GM19455 (cell line): Measurements from ENCODE around the gene DENND4A.
"Not testable (repeated sequence)": the region's sequence is repeated elsewhere in the genome, so short reads cannot be mapped to it uniquely, and the experiment has no call there.

Source experiments
- ATAC-seq: cut with Tn5 transposase; IDR thresholded peaks from one replicate; pipeline ENCODE4 v1.9.1; 2021; ENCODE audit not compliant: unreplicated experiment

The DENND4A gene

GRCh38 chr15:65789759-65790425, 2.2 kb downstream of the DENND4A start:
- no peak for ATAC-seq

DNA sequence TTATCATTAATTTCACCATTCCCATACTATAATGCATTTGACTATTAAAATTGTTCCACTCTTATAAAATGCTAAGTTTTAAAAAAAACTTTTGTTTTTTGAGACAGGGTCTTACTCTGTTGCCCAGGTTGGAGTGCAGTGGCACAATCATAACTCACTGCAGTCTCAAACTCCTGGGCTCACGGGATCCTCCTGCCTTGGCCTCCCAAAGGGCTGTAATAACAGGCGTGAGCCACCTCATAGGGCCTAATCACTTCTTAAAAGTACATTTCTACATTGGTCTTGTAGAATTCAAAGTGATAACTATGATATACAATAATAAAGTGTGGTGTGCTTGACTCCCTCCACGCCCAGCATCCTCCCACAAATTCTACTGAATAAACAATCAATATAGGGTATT, 3.0 kb downstream of the DENND4A start:
- ATAC-seq, result no peak

DNA sequence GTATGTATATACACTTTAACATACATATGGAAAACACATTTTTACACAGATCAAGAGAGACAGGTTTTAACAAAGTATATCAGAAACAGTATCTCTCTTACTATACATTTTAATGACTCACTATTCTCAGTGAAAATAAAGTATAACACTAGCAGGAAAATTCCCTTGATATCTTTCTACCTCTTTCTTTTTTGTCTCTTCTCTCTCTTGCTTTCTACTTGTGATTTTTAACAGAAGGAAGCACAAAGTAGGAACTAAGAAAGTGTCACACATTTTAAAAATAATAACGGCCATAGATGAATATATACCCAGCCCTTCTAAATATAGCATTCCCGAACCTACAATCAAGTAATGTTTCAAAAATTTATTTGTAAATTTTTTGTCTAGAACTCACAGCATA, 4.8 kb downstream of the DENND4A start:
- ATAC-seq, result no peak

DNA sequence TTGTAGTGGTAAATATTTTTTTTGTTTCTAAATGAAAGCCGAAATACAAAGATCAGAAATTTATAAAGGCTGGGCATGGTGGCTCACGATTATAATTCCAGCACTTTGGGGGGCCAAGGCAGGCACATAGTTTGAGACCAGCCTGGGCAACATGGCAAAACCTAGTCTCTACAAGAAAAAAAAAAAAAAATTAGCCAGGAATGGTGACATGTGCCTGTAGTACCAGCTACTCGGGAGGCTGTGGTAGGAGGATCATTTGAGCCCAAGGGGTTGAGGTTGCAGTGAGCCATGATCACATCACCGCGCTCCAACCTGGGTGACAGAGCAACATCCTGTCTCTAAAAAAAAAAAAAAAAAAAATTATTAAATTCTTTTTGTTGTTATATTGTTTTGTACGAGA, 6.9 kb downstream of the DENND4A start:
- no peak for ATAC-seq

DNA sequence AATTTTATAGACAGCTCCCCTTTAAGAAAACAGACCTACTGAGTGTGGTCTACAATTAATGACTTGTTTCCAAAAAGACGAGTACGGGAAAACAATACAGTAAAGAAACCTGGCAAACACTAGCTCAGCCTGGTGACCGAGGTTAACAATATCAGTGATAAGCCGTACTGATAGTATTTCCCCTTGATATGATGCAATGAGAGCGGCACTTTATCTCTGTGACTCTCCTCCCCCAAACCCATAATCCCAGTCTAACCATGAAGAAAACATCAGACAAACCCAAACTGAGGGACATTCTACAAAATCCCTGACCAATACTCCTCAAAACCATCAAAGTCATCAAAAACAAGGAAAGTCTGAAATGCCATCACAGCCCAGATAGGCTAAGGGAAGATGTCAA, 8.2 kb downstream of the DENND4A start:
- no peak for ATAC-seq

GRCh38 chr15:65782096-65782495, 10.0 kb downstream of the DENND4A start:
- no peak for ATAC-seq

GRCh38 chr15:65778701-65779100, 13.4 kb downstream of the DENND4A start:
- ATAC-seq, result not testable (repeated sequence)

DNA sequence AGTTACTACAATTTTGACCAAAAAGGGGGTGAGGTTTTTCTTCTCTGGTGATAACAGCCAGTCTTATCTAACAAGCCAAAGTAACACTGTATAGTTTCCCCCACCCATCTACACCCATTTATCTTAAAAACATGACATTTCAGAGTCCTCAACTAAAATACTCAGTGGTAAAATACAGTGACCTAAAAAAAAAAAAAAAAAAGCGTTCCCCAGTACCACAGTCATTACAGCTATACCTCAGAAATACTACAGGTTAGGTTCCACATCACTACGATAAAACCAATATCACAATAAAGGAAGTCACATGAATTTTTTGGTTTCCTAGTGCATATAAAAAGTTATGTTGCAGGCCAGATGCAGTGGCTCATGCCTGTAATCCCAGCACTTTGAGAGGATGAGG, 13.8 kb downstream of the DENND4A start:
- no peak for ATAC-seq

DNA sequence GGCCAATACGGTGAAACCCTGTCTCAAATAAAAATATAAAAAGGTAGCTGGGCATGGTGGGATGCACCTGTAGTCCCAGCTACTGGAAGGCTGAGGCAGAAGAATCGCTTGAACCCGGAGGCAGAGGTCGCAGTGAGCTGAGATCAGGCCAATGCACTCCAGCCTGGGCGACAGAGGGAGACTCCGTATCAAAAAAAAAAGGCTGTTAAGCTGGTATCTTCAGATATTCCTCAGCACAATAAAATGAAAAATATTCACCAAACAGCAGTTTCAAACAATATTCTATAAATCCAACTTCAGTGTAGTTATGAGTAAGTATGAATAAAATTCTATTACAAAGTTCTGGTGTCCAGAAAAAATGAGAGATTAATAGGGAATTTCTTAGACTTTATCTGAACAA, 14.2 kb downstream of the DENND4A start:
- ATAC-seq, result no peak

DNA sequence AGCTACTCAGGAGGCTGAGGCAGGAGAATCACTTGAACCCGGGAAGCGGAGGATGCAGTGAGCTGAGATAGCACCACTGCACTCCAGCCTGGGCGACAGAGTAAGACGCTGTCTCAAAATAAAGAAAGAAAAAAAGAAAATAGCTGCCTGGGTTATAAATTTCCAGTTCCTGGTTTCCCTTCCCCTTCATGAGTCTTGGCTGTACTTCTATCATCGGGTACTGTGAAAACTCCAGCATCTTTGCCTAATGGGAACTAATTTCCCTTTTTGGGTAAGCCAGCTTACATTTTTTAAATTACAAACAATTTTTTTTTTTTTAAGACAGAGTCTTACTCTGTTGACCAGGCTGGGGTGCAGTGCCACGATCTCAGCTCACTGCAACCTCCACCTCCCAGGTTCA, 15.0 kb downstream of the DENND4A start:
- ATAC-seq, result no peak

DNA sequence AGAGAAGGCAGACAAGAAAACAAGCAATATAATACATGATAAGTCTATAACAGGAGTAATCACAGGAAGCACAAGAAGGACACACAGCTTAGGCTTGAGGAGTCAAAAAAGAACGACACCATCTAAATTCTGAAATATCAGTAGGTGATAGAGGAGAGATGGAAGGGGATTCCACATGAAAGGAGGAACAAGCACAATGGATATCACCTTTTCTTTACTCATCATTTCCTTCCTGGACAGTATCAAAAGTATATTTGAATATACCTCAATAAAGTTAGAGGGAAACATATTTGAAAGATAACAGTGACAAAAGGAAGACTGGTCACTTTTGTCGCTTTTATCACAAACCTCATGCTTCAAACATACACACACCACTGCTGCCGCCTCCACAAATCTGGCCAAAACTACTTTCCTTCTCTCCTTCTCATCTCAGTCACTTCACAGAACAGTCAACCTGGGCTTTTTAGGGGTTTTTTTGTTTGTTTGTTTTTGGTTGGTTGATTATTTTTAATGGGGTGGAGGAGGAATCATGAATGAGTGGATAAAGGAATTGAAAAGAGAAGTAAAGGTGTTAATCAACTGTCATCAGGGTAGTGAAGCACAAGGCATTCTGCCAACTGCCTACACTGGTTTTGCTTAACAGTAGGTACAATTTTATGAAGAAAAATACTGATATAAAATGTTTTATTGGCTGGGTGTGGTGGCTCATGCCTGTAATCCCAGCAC, 18.5 kb downstream of the DENND4A start:
- no peak for ATAC-seq

GRCh38 chr15:65772930-65773329, 19.2 kb downstream of the DENND4A start:
- no peak for ATAC-seq

DNA sequence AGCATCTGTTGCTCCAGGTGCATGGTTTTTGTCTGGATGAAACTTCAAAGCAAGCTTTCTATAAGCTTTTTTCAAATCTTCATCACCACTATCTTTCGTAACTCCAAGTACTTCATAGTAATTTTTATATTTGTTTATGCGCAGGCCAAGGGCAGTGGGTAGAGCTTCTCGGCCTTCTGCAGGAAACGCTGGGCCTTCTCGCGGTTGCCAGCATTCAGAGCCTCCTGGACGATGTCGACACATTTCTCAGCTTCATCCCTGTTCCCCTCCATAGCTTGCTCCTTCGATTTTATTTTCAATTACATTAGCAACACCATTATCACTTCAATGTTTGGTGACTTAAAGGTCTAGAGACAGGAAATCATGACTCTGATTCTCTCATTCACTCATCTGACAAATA, 20.2 kb downstream of the DENND4A start:
- no peak for ATAC-seq

DNA sequence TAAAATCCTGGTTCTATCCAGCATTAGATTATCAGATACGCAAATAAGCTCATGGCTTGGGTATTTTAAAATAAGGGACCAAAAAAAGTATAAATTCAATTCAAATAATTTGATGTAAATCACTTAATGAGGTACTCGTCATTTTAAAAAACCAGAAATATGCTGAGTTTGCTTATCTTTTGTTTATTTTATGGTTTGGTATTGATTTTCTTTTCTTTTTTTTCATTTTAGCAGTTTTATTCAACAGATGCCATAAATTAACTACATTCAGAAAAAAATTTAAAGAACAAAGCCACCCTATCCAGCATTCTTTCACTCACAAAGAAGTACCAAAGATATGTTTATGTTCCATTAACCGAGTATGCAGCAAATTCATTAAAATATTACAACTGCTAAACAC, 22.6 kb downstream of the DENND4A start:
- no peak for ATAC-seq

DNA sequence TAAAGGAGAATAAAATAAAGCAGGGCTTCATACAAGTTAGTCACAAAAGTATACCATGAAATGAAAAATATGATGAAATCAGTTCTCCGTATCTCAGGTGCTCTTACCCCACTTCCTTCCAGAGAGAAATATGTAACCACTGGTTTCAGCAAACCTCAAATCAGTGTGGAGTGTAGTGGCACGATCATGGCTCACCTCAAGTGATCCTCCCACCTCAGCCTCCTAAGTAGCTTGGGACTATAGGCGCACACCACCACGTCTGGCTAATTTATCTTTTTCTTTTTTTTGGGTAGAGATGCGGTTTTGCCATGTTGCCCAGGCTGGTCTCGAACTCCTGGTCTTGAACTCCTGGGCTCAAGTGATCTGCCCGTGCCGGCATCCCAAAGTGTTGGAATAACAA, 24.2 kb downstream of the DENND4A start:
- ATAC-seq, result no peak

- no peak for ATAC-seq
Measured at GRCh38 chr15:65767264-65767595, 24.9 kb downstream of the DENND4A start.

GRCh38 chr15:65766422-65767263, 25.4 kb downstream of the DENND4A start:
- no peak for ATAC-seq

DNA sequence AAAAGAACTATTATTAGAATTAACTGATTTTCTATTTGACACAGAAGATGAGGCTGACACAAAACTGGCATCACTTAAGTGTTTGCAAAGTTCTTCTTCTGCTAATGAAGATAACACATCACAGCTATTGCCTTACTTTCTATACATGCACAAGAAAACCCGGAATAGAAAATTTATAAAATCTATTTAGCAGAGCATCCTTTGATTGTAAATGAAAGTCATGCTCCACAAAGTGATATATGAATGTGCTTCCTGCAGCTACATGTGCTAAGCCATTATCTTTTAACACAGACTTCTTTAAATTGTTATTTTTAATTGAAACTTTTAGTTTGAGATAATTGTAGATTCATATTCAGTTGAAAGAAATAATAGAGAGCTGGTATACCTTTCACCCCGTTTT, 27.0 kb downstream of the DENND4A start:
- no peak for ATAC-seq

DNA sequence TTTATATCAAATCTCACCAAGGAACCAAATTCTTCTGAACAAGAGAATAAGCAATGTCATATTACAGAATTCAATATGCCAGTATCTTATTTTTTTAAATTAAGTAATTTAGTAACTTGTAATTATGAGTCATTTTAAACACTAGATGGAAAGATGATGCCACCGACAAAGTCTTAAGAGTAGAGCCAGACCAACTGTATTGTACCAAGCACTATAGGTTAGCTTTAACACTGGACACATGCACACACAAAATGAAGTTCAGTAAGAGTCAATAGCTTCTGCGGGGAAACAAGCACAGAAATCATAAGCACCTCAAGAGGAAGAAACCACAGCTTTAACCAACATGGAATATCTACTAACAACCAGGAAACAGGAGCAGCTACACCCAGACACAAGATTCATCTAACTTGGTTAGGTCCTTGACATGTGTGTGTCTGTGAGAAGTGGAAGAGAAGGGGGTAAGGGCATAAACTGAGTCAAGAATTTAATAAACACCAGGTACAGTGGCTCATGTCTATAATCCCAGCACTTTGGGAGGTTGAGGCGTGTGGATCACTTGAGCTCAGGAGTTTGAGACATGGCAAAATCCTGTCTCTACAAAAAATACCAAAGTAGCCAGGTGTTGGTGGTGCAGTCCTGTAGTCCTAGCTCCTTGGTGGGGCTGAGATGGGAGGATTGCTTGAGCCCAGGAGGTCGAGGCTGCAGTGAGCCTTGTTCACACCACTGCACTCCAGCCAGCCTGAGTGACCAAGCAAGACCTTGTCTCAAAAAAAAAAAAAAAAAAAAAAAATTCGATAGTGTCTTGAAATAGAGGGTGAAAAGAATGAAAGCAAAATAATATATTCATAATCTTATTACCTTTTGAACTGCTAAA, 28.9 kb downstream of the DENND4A start:
- ATAC-seq, result no peak

- ATAC-seq, result no peak
Measured at GRCh38 chr15:65762399-65762798, 29.7 kb downstream of the DENND4A start.
